Osteocyte (in vitro differentiated cells): ENCODE measurements around the gene LALBA. TPM values are rescaled to one million over a fixed set of nuclear protein-coding genes. Genes with fewer than 3 reads are reported as not detected.

ENCODE experiments used
- DNase-seq: peaks from one replicate; pipeline ENCODE4 v3.0.0; 2021; ENCODE audit warnings: mixed read lengths; ENCODE audit not compliant: unreplicated experiment; ENCODE audit errors: extremely low spot score
- H3K27ac Mint-ChIP-seq: one replicate; pipeline ENCODE4 v1.8.0; 2021; ENCODE audit warnings: mild to moderate bottlenecking, mixed read lengths; ENCODE audit not compliant: unreplicated experiment
- H3K27me3 Mint-ChIP-seq: one replicate; pipeline ENCODE4 v1.8.0; 2021; ENCODE audit warnings: mixed read lengths; ENCODE audit not compliant: unreplicated experiment
- H3K36me3 Mint-ChIP-seq: one replicate; pipeline ENCODE4 v1.8.0; 2021; ENCODE audit warnings: mixed read lengths; ENCODE audit not compliant: unreplicated experiment
- H3K4me1 Mint-ChIP-seq: one replicate; pipeline ENCODE4 v1.8.0; 2021; ENCODE audit warnings: mixed read lengths; ENCODE audit not compliant: unreplicated experiment
- H3K4me3 Mint-ChIP-seq: one replicate; pipeline ENCODE4 v1.8.0; 2021; ENCODE audit warnings: mild to moderate bottlenecking, moderate library complexity, mixed read lengths; ENCODE audit not compliant: unreplicated experiment
- H3K9me3 Mint-ChIP-seq: one replicate; pipeline ENCODE4 v1.8.0; 2021; ENCODE audit warnings: mixed read lengths; ENCODE audit not compliant: unreplicated experiment
- CTCF ChIP-seq: fragments of 200-600 bp; sonication (generic); IDR thresholded peaks from 2 replicates; pipeline ENCODE4 v1.5.0; 2021; ENCODE audit warnings: antibody characterized with exemption, mild to moderate bottlenecking, moderate library complexity
- long read RNA-seq: library from polyadenylated mRNA; unstranded; transcript quantifications from one replicate; pipeline ENCODE4 v2.0.0, GENCODE V29; 2021
- total RNA-seq: library from RNA; stranded (reverse); gene quantifications from 2 replicates; pipeline ENCODE4 v1.2.1, GENCODE V29; 2021

The LALBA gene
- total RNA-seq, result not detected in 2 replicates
- long read RNA-seq, result 0 reads

GRCh38 chr12:48569946-48570345, at the start of gene LALBA:
TSS of gene LALBA (minus strand) at chr12:48570046. CDS start at chr12:48570020, 26 bp downstream.
- no peak for DNase-seq
- no peaks in the 10 kb centered on the region for H3K9me3 Mint-ChIP-seq
- H3K27me3 Mint-ChIP-seq, result peaks cover 18% of the 10 kb centered on the region
- no peak within 1 kb of the TSS for H3K4me3 Mint-ChIP-seq
- TF ChIP-seq CTCF, result no peak
- H3K27ac Mint-ChIP-seq, result no peak within 1 kb of the TSS
- H3K4me1 Mint-ChIP-seq, result no peaks in the 10 kb centered on the region
- no peaks in the 10 kb centered on the region for H3K36me3 Mint-ChIP-seq

- Mint-ChIP-seq H3K27ac (no peak overlapping the region), H3K4me1 (no peaks in the 10 kb centered on the region), H3K36me3 (no peaks in the 10 kb centered on the region), H3K9me3 (peaks cover 10% of the 10 kb centered on the region), H3K4me3 (no peak overlapping the region), H3K27me3 (peaks cover 46% of the 10 kb centered on the region)
- TF ChIP-seq CTCF, result peak; percentile 93
- no peak for DNase-seq
Measured at GRCh38 chr12:48618541-48618940, 48.7 kb upstream of the LALBA start.

- Mint-ChIP-seq H3K9me3 (peaks cover 27% of the 10 kb centered on the region), H3K27me3 (peaks cover 40% of the 10 kb centered on the region), H3K4me1 (no peaks in the 10 kb centered on the region), H3K27ac (no peak overlapping the region), H3K4me3 (no peak overlapping the region), H3K36me3 (no peaks in the 10 kb centered on the region)
- TF ChIP-seq CTCF, result no peak
- no peak for DNase-seq
Measured at GRCh38 chr12:48615681-48616080, 45.8 kb upstream of the LALBA start.

GRCh38 chr12:48613321-48613720, 43.5 kb upstream of the LALBA start:
- Mint-ChIP-seq H3K4me3 (no peak overlapping the region), H3K27ac (no peak overlapping the region), H3K9me3 (peaks cover 37% of the 10 kb centered on the region), H3K4me1 (no peaks in the 10 kb centered on the region), H3K36me3 (no peaks in the 10 kb centered on the region), H3K27me3 (peaks cover 25% of the 10 kb centered on the region)
- no peak for DNase-seq
- TF ChIP-seq CTCF, result no peak

- no peaks in the 10 kb centered on the region for H3K4me1 Mint-ChIP-seq
- peaks cover 43% of the 10 kb centered on the region for H3K27me3 Mint-ChIP-seq
- H3K9me3 Mint-ChIP-seq, result no peaks in the 10 kb centered on the region
- no peaks in the 10 kb centered on the region for H3K36me3 Mint-ChIP-seq
- no peak for TF ChIP-seq CTCF
- H3K4me3 Mint-ChIP-seq, result no peak overlapping the region
- no peak for DNase-seq
- H3K27ac Mint-ChIP-seq, result no peak overlapping the region
Measured at GRCh38 chr12:48602192-48602989, 32.5 kb upstream of the LALBA start.
